Neural progenitor cell (in vitro differentiated cells): ENCODE results near the gene GOLGA1.

Experiments used
- CTCF ChIP-seq: fragments of 200-600 bp; sonication (generic); IDR thresholded peaks from 2 replicates; pipeline ENCODE4 v1.5.1; 2017; ENCODE audit warnings: antibody characterized with exemption, mild to moderate bottlenecking
- EZH2 ChIP-seq: fragments of 200-600 bp; sonication (generic); IDR thresholded peaks from 2 replicates; pipeline ENCODE4 v1.6.1; 2017; ENCODE audit warnings: antibody characterized with exemption, mild to moderate bottlenecking, moderate library complexity
- EZH2phosphoT487 ChIP-seq: fragments of 200-600 bp; sonication (generic); IDR thresholded peaks from 2 replicates; pipeline ENCODE4 v1.6.1; 2017; ENCODE audit warnings: antibody characterized with exemption

- TF ChIP-seq CTCF (no peak), EZH2phosphoT487 (no peak), EZH2 (no peak)
These were observed 12.8 kb downstream of the GOLGA1 start for GRCh38 chr9:124928116-124928515.
